MCF 10A (cell line): ENCODE measurements around the gene IKBKE. TPM values are rescaled to one million over a fixed set of nuclear protein-coding genes. Genes with fewer than 3 reads are reported as not detected.

ENCODE experiments used
- BruUV-seq: library from RNA; stranded (reverse); fragments of 400-500 nt; replicated peaks from 2 replicates; lab custom pipeline; 2021; lab: Mats Ljungman, UMichigan
- CTCF ChIA-PET: fragments of 300-600 bp; sonication (Branson Sonifier 250); formaldehyde crosslinking; extraction: SDS; loops from one replicate; lab custom pipeline; 2021; ENCODE audit warnings: antibody characterized with exemption, inconsistent platforms; lab: Yijun Ruan, JAX
- POLR2A ChIA-PET: fragments of 300-600, 350-650 bp; sonication (Branson Sonifier 250); formaldehyde crosslinking; extraction: SDS; loops from one replicate; lab custom pipeline; 2020; ENCODE audit warnings: antibody characterized with exemption, inconsistent platforms; lab: Yijun Ruan, JAX
- DNase-seq: peaks from one replicate; pipeline ENCODE4 v3.0.0-alpha.2; 2018; ENCODE audit not compliant: unreplicated experiment
- H3K27ac Mint-ChIP-seq: one replicate; pipeline ENCODE4 v1.8.0; 2022; ENCODE audit warnings: mild to moderate bottlenecking, low read depth, mixed read lengths; ENCODE audit not compliant: unreplicated experiment
- H3K27me3 Mint-ChIP-seq: one replicate; pipeline ENCODE4 v1.8.0; 2022; ENCODE audit warnings: mixed read lengths; ENCODE audit not compliant: insufficient read depth, unreplicated experiment
- H3K36me3 Mint-ChIP-seq: one replicate; pipeline ENCODE4 v1.8.0; 2022; ENCODE audit warnings: mild to moderate bottlenecking, moderate library complexity, mixed read lengths; ENCODE audit not compliant: insufficient read depth, unreplicated experiment
- H3K4me1 Mint-ChIP-seq: one replicate; pipeline ENCODE4 v1.8.0; 2022; ENCODE audit warnings: mixed read lengths; ENCODE audit not compliant: insufficient read depth, unreplicated experiment
- H3K4me3 Mint-ChIP-seq: one replicate; pipeline ENCODE4 v1.8.0; 2022; ENCODE audit warnings: mild to moderate bottlenecking, moderate library complexity, mixed read lengths; ENCODE audit not compliant: unreplicated experiment
- H3K9me3 Mint-ChIP-seq: one replicate; pipeline ENCODE4 v1.8.0; 2022; ENCODE audit warnings: mixed read lengths; ENCODE audit not compliant: unreplicated experiment
- intact Hi-C: fragments of 100-400 bp; cut with micrococcal nuclease; formaldehyde crosslinking; loops from 2 replicates; pipeline ENCODE4 v1.14.1; 2022
- total RNA-seq: library from RNA; stranded (reverse); gene quantifications from 2 replicates; pipeline ENCODE4 v1.2.3, GENCODE V29; 2022
- TF ChIP-seq, protein P1 (sequence below): fragments of 200-600 bp; IDR thresholded peaks from one replicate; pipeline ENCODE4 v1.8.0; 2022; ENCODE audit warnings: antibody characterized with exemption, mild to moderate bottlenecking; ENCODE audit not compliant: unreplicated experiment

The IKBKE gene
- total RNA-seq, 1 experiment from 2014 or later, result 12.1 TPM

DNA sequence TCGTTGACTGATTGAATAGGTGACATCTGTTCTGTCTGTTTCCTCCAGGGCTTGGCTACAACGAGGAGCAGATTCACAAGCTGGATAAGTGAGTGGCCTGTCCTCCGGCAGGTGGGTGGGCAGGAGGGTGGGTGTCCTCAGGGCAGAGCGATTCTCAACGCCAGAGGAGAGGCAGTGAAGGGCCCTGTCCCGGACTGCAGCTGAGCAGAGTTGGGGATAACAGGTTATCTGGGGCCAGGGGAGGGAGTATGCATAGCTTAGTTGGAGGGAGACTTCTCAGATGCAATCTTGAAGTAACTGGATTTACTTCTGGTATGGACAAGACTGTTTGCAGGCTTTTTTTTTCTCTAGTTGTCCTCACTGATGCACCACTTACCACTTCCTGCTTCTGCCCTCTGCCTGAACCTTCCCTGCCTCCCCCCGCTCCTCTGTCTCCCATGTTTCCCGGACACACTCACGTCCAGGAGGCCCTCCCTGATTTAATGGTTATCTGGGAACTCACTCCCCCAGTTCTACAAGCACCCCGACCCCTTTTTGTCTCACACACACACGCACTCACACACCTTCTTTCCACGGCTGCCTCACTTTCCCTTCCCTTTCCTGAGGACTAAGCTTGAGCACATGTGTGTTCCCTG is 20.6 kb downstream of the IKBKE start:
- H3K27ac Mint-ChIP-seq, result no peak overlapping the region
- CTCF ChIA-PET, result interaction anchor here (0.6 to 21.4 kb wide), 64 partner anchors 11 to 1555 kb away, joined by 3 to 851 read pairs (median 5); partner anchors contain the start of genes DYRK3, EIF2D, IKBKE and RASSF5
- no peaks in the 10 kb centered on the region for H3K27me3 Mint-ChIP-seq
- no peaks in the 10 kb centered on the region for H3K4me1 Mint-ChIP-seq
- no TSS peak for BruUV-seq
- H3K9me3 Mint-ChIP-seq, result no peaks in the 10 kb centered on the region
- H3K4me3 Mint-ChIP-seq, result no peak overlapping the region
- H3K36me3 Mint-ChIP-seq, result peaks cover 7% of the 10 kb centered on the region
- TF ChIP-seq, protein P1, sequence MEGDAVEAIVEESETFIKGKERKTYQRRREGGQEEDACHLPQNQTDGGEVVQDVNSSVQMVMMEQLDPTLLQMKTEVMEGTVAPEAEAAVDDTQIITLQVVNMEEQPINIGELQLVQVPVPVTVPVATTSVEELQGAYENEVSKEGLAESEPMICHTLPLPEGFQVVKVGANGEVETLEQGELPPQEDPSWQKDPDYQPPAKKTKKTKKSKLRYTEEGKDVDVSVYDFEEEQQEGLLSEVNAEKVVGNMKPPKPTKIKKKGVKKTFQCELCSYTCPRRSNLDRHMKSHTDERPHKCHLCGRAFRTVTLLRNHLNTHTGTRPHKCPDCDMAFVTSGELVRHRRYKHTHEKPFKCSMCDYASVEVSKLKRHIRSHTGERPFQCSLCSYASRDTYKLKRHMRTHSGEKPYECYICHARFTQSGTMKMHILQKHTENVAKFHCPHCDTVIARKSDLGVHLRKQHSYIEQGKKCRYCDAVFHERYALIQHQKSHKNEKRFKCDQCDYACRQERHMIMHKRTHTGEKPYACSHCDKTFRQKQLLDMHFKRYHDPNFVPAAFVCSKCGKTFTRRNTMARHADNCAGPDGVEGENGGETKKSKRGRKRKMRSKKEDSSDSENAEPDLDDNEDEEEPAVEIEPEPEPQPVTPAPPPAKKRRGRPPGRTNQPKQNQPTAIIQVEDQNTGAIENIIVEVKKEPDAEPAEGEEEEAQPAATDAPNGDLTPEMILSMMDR, result no peak
- POLR2A ChIA-PET, result interaction anchor here (0.7 to 2.4 kb wide), 8 partner anchors 12 to 173 kb away, joined by 3 to 25 read pairs (median 4); partner anchors contain the start of gene RASSF5
- no peak for DNase-seq
- intact Hi-C loops, result loop anchor here (1.0 to 5.0 kb wide), 4 partner anchors 92 to 492 kb away; no protein-coding TSS in a partner anchor

DNA sequence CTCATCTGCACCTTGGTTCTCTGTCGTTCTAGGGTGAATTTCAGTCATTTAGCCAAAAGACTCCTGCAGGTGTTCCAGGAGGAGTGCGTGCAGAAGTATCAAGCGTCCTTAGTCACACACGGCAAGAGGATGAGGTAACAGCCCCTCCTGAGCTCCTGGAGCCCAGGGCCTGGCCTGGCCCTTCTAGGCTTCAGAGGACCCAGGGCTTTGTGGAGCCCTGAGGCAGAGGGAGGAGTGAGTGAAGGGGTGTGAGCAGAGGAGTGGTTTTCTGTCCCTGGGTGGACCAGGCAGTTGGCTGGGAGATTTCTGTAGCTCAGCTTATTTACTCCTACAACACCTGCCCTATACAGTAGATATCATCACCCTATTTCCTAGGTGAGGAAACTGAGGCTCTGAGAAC is 21.3 kb downstream of the IKBKE start:
- DNase-seq, result no peak
- intact Hi-C loops, result loop anchor here (2.0 to 5.0 kb wide), 3 partner anchors 173 to 491 kb away; no protein-coding TSS in a partner anchor
- CTCF ChIA-PET, result interaction anchor here (0.8 to 21.4 kb wide), 12 partner anchors 11 to 488 kb away, joined by 3 to 851 read pairs (median 30); partner anchors contain the start of genes IKBKE and RASSF5
- POLR2A ChIA-PET, result interaction anchor here (1.6 kb wide), 1 partner anchor 115 kb away, joined by 4 read pairs; no protein-coding TSS in a partner anchor
- TF ChIP-seq, protein P1, result no peak
- Mint-ChIP-seq H3K9me3 (no peaks in the 10 kb centered on the region), H3K4me3 (no peak overlapping the region), H3K27ac (no peak overlapping the region), H3K27me3 (no peaks in the 10 kb centered on the region), H3K4me1 (no peaks in the 10 kb centered on the region), H3K36me3 (peaks cover 7% of the 10 kb centered on the region)
- BruUV-seq, result no TSS peak

DNA sequence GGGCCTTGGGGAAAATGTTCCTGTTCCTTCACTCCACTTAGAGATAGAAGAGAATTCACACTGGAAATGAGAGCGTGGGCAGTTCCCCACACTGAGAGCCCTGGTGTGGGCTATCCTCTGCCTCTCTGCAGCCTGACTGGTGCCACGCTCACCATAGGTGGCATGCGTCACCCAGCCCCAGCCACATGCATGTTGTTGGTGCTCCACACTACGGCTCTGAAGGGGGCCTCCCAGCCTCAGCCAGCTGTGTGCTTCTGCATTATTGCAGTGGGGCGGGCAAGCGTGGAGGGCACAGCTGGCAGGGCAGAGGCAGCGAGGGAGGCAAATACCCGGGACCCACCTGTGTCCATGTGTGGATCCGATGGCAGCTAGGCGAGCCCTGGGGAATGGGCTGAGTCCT is 22.3 kb downstream of the IKBKE start:
- Mint-ChIP-seq H3K27ac (no peak overlapping the region), H3K27me3 (no peaks in the 10 kb centered on the region), H3K36me3 (peaks cover 7% of the 10 kb centered on the region), H3K4me1 (no peaks in the 10 kb centered on the region), H3K9me3 (no peaks in the 10 kb centered on the region), H3K4me3 (no peak overlapping the region)
- BruUV-seq, result no TSS peak
- TF ChIP-seq, protein P1, result no peak
- ChIA-PET CTCF (interaction anchor here (0.7 to 21.4 kb wide), 9 partner anchors 10 to 171 kb away, joined by 3 to 851 read pairs (median 41); partner anchors contain the start of gene RASSF5), POLR2A (no interaction called here)
- DNase-seq, result no peak
- intact Hi-C loops, result loop anchor here (5.0 kb wide), 1 partner anchor 420 kb away; no protein-coding TSS in a partner anchor

DNA sequence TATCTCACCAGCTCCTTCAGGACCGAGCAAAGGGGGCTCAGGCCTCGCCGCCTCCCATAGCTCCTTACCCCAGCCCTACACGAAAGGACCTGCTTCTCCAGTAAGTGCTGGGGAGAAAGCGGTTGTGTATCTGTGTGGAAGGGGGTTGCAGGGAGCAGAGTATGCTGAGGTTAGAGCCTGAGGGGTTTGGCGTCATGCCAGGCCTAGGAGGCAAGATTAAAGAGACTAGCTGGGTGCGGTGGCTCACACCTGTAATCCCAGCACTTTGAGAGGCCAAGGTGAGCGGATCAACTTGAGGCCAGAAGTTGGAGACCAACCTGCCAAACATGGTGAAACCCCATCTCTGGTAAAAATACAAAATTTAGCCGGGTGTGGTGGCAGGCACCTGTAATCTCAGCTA is 23.0 kb downstream of the IKBKE start:
- TF ChIP-seq, protein P1, result no peak
- no peak overlapping the region for H3K4me3 Mint-ChIP-seq
- peaks cover 7% of the 10 kb centered on the region for H3K36me3 Mint-ChIP-seq

More for the DNA sequence above, 23.0 kb downstream of the IKBKE start:
- BruUV-seq, result no TSS peak
- Mint-ChIP-seq H3K4me1 (peaks cover 2% of the 10 kb centered on the region), H3K27me3 (no peaks in the 10 kb centered on the region), H3K27ac (no peak overlapping the region), H3K9me3 (no peaks in the 10 kb centered on the region)
- DNase-seq, result no peak
- intact Hi-C loops, result loop anchor here (5.0 kb wide), 1 partner anchor 419 kb away; no protein-coding TSS in a partner anchor
- ChIA-PET CTCF (interaction anchor here (0.7 to 21.4 kb wide), 8 partner anchors 9 to 151 kb away, joined by 3 to 851 read pairs (median 57); partner anchors contain the start of gene RASSF5), POLR2A (interaction anchor here (0.9 to 1.2 kb wide), 3 partner anchors 9 to 28 kb away, joined by 3 read pairs; no protein-coding TSS in a partner anchor)
